GM19025 (cell line): ENCODE measurements around the gene GARS1.

ENCODE experiments used
- ATAC-seq: cut with Tn5 transposase; IDR thresholded peaks from one replicate; pipeline ENCODE4 v1.9.1; 2021; ENCODE audit warnings: mild to moderate bottlenecking, low read depth, moderate library complexity; ENCODE audit not compliant: unreplicated experiment

Gene GARS1

GRCh38 chr7:30652698-30653641 lies 58.3 kb downstream of the GARS1 start:
- no peak for ATAC-seq

DNA sequence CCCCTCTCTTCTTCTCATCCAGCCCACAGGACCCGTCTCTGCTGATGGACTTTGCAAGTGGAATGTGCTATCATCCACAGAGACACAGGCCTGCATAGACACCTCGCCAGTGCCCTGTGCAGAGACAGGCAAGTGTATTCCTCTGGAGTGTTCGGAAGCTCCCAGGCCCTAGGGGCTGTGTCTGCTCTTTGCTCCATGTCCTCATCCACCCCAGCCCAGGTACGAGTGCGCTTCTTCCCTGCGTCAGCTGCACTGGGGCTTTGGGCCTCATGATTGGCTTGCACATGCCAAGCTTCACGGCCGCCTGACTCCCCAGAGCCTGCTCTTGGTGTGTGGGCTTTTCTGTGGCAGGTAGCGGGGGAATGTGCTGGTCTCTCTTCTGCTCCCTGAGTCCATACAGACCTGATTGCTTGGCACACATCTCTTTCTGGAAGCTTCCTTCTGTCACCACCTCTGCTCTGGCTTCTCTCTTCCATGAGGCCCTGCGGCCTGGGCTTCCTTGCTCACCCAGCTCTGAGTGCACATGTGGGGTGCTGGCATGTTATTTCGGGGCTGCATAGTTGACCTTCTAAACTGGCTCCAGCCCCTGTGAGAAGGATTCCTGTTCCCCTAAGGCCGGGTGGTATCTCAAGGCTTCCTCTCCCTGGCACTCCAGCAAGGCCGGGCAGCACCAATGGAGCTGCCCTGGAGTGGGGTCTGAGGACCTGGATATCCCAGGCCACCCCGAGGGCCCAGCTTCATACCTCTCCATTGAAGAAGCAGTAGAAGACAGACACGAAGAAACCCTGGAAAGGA lies 59.8 kb downstream of the GARS1 start:
- no peak for ATAC-seq

DNA sequence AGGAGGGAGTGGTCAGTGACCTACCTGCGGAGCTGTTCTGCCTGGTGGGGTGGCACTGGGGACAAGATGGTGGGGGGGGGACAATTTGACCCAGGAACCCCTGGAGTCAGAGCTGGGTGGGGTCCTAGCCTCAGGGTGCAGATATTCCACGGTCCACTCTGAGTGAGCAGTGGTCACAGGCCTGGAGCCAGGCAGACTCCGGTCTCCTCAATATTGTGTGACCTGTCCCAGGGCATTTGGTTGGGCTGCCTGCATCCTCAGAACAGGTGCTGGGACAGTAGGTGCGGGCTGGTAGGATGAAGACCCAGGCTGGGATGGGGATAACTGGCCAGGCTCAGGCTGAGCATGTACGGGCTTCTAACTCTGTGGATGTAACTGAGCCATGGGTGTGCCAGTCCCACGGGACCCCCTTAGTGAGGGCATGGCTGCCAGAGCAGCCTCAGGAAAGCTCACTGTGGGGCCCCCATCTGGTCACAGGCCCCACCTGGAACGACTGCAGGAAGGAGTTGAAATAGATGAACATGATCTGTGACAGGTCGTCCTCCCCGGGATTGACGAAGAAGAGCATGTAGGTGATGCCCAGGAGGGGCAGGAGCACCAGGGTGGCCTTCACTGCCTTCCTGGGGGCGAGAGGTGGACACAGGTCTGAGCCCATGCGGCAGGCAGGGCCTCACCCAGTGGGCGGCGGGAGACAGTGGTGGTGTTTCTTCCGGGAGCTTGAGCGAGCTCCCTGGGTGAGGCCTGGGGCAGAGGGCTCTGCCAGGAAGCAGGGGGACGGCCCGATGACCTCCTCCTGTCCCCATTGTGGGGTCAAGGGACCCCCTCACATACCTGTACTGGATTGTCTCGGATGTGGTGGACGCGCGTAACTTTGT lies 60.7 kb downstream of the GARS1 start:
- ATAC-seq: no peak

- ATAC-seq: no peak
Measured at GRCh38 chr7:30656006-30656957, 61.6 kb downstream of the GARS1 start.

DNA sequence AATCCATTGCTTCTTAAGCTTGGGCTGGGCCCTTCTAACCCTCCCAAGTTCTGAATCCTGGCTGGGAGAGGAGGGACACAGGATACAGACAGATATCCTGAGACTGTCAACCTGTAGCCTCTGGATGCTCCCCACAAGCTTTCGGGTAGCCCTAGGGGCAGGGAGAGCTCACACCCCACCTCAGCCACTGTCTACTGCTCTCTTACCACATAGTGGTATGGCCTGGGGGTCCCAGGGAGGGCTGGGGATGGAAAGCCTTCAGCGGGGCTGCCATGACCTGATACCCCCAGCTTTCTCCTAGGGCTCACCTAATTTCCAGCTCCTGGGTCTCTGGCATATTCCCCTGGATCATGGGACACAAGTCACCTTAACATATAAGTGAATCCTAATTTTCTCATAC lies 62.5 kb downstream of the GARS1 start:
- ATAC-seq: no peak

- ATAC-seq: no peak
Measured at GRCh38 chr7:30658479-30659074, 63.9 kb downstream of the GARS1 start.

- ATAC-seq: no peak
Measured at GRCh38 chr7:30659312-30659711, 64.6 kb downstream of the GARS1 start.

GRCh38 chr7:30660331-30661255 lies 65.9 kb downstream of the GARS1 start:
- ATAC-seq: no peak

DNA sequence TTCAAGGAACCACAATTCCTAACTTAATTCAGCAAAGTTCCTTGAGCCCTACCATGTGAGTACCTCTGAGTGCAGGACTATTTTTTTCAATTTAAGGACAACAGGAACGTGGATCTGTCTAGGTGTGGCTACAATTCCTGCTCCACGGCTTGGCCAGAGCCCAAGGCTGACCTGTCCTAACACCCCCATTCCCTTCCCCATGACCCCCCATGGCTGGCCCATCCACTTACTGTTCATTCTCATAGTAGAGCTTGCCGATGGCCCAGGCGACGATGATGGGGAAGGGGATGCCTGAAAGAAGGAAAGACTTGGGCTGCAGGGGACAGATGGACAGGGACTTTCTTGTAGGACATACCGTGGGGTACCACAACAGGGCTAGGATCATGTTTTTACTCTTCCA lies 67.2 kb downstream of the GARS1 start:
- no peak for ATAC-seq

GRCh38 chr7:30662431-30662939 lies 67.8 kb downstream of the GARS1 start:
- no peak for ATAC-seq

GRCh38 chr7:30663414-30663813 lies 68.7 kb downstream of the GARS1 start:
- no peak for ATAC-seq

GRCh38 chr7:30664184-30664885 lies 69.7 kb downstream of the GARS1 start:
- no peak for ATAC-seq

DNA sequence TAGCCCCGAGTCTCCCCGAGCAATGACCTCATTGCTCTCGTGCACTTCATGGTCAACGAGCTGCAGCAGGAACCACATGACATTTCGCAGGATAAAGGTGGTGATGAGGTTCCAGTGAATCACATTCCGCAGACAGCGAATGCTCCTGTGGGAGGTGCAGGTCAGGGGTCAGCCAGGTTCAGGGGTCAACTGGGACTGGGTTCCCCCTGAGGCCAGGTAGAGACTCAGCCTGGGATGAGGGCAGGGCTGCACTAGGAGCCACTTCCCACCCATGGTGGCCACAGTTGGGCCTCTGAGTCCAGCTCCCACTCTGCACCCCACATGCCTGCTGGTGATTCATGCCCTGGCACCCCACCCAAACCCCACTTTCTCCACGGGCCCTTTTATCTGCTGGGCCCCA lies 70.4 kb downstream of the GARS1 start:
- no peak for ATAC-seq

- ATAC-seq: no peak
Measured at GRCh38 chr7:30665449-30665848, 70.8 kb downstream of the GARS1 start.

- ATAC-seq: no peak
Measured at GRCh38 chr7:30667172-30667571, 72.5 kb downstream of the GARS1 start.

DNA sequence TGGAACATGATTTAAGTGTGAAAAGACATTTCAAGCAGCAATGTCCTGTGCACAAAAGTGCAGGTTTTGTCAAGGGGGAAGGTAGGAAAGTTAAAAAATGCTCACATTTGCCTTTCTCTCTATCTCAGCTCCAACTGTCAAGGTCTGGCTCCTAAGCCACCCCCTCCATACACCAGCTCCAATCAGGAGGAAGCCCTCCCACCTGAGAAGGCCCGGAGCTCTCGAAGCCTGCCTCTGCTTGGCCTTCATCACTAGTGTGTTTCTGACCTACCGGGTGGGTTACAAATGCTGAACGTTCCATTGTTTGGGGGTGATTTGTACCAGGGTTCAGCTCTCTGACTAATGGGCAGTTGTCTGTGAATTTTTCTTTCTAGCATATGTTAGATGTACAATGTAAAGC lies 73.4 kb downstream of the GARS1 start:
- ATAC-seq: no peak

- no peak for ATAC-seq
Measured at GRCh38 chr7:30671793-30672465, 77.3 kb downstream of the GARS1 start.
